Stimulated activated CD8-positive, alpha-beta memory T cell treated with anti-CD3 and anti-CD28 coated beads, Interleukin-4, amount 100 ng/mL, for 48 hours (primary cell): Measurements from ENCODE around the gene LRIT2.
A peak's percentile ranks its signal among the peaks of the same experiment; 100 is the strongest.

ENCODE experiments used
- DNase-seq: peaks from one replicate; pipeline ENCODE4 v3.0.0-alpha.2; 2020

Gene LRIT2, protein sequence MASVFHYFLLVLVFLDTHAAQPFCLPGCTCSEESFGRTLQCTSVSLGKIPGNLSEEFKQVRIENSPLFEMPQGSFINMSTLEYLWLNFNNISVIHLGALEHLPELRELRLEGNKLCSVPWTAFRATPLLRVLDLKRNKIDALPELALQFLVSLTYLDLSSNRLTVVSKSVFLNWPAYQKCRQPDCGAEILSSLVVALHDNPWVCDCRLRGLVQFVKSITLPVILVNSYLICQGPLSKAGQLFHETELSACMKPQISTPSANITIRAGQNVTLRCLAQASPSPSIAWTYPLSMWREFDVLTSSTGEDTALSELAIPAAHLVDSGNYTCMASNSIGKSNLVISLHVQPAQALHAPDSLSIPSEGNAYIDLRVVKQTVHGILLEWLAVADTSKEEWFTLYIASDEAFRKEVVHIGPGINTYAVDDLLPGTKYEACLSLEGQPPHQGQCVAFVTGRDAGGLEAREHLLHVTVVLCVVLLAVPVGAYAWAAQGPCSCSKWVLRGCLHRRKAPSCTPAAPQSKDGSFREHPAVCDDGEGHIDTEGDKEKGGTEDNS

GRCh38 chr10:84225427-84226173 lies at the start of gene LRIT2:
Gene LRIT2 (minus strand): TSS chr10:84225544. CDS start chr10:84225520, 24 bp downstream.
- no peak for DNase-seq

- DNase-seq: no peak
Measured at GRCh38 chr10:84270708-84271107, 45.4 kb upstream of the LRIT2 start.

DNA sequence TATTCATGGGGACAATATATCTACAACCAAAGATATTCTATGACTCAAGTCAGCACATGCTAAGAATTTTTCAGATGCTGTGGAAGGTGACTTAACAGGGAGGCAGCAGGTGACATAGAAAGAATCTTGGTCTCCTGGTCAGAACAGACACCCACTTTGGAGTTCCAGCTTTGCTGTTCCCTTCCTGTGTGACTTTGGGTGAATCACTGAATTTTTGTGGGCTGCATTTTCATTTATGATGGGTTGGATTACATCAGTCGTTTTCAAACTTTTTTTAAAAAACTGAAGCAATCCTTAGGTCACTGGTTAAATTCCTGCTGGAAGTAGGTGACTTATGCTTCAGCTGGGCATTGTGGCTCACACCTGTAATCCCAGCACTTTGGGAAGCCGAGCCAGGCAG lies 44.4 kb upstream of the LRIT2 start:
- DNase-seq: no peak

- no peak for DNase-seq
Measured at GRCh38 chr10:84269162-84269561, 43.8 kb upstream of the LRIT2 start.

- peak; percentile 90 for DNase-seq
Measured at GRCh38 chr10:84267503-84268126, 42.3 kb upstream of the LRIT2 start.

GRCh38 chr10:84265418-84265817 lies 40.1 kb upstream of the LRIT2 start:
- no peak for DNase-seq

- peak; percentile 84 for DNase-seq
Measured at GRCh38 chr10:84264611-84265141, 39.3 kb upstream of the LRIT2 start.

GRCh38 chr10:84263716-84264115 lies 38.4 kb upstream of the LRIT2 start:
- no peak for DNase-seq

- no peak for DNase-seq
Measured at GRCh38 chr10:84262190-84262956, 37.0 kb upstream of the LRIT2 start.

- DNase-seq: no peak
Measured at GRCh38 chr10:84261236-84261915, 36.0 kb upstream of the LRIT2 start.

DNA sequence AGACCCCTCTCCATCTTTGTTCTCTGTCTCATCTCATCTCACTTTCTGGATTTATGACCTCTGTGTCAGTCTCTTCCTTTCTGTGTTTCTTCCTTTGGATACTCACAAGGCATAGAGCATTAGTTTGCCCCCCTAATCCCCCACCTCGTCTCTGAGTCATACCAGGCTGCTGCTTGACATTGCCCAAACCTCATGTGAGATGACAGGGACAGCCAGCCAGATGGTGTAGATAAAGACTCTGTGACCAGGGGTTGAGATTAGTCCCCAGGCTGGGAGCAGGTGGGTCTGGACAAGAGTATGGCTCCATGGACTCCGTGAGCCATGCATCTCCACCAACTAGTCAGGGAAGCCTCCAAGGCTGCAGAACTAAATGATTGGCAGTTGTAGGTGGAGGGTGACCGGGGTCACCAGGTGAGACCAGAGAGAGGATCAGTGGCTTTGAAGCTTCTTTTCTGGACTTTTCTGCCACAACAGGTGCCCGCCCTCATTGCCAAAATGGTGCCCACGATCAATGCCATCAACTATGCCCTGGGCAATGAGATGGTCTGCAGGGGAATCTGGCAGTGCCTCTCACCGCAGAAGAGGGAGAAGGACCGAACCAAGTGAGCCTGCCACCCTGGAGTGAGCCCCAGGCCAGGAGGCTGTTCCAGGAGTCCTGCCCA lies 32.8 kb upstream of the LRIT2 start:
- DNase-seq: no peak

- DNase-seq: no peak
Measured at GRCh38 chr10:84257343-84258020, 32.1 kb upstream of the LRIT2 start.

- peak; percentile 80 for DNase-seq
Measured at GRCh38 chr10:84256510-84257342, 31.4 kb upstream of the LRIT2 start.

DNA sequence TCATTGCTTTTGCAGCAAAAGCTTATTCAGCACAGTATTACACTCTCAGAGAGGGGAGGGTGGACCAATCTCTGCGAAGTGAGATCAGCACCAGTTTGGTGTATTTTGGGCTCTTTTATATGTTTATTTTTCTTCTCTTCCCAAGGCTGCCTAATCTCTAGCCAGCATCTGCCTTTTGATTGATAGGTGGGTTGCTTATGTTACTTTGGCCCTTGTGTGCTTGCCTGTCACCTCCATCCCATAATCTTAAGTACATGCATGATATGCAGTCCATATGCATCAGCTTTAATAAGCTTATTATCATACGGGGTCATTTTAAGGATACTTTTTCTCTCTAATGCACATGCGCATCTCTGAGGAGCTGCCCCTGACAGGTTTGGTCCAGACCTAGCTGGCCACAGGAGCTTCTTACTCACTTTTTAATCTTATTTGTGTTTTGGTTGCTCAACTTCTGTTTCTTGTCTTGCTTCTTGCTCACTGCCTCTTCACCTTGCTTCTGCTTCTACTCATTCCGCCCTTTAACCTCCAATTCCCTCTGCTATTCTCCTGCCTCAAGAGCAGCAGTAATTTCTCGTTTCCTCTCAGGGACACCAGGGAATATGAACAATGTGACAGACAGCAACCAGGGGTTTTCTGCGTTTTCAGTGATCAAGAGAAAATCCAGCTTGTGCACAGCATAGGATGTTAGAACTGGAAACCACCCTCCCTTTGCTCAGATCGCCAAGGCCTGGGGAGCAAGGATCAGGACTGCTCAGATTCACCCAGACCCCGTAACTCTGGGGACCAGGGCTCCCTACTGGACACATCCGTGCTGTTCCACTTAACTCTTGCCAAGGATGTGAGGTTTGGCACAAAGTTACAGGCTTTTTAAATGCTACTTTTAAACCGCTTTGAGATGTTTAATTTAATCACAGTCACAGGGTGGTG lies 29.5 kb upstream of the LRIT2 start:
- no peak for DNase-seq

- no peak for DNase-seq
Measured at GRCh38 chr10:84248794-84249193, 23.4 kb upstream of the LRIT2 start.

- no peak for DNase-seq
Measured at GRCh38 chr10:84247496-84247895, 22.2 kb upstream of the LRIT2 start.

DNA sequence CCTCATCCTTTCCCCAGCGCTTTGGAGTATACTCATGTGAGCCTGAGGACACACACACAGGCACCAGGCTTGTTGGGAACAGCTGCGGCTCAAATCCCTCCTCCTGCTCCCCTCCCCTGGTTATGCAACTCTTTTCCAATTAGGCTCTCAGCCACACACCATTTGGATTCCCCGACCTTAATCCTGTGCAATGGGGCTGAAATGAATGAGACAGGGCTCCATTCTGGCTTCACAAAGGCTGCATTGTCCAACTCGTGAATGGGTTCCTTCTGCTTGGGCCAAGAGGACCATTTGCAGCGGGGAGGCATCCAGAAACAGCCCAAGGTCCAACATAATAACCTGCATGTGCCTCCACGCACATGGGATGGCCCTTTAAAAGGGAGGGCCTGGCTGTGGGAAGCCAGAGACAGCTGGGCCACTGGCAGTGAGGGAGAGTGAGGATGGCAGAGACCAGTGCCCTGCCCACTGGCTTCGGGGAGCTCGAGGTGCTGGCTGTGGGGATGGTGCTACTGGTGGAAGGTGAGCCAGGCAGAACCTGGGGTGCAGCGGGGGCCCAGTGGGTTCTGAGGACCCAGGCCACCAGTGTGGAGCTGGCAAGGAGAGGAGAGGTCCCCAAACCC lies 19.4 kb upstream of the LRIT2 start, which contains the start of gene RGR:
RGR (plus strand) TSS at position 403 of the 620 bp plus-strand sequence; CDS start at position 441, 38 bp downstream.
- no peak for DNase-seq

DNA sequence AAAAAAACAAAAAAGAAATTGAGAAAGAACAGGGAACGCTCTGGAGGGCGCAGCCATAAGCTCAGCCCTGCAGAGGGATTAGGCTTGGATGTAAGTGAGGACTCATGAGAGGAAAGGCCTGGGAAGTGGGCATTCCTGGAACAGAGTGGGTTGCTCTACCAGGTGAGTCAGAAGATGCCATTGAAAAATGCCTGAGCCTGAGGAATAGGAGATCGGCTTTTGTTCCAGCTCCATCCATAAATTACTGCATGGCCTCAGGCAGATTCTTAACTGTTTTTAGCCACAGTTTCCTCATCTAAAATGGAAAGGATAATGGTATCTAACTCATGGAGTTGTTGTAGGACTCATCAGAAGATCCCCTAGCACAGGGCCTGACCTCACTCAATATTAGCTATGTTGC lies 18.4 kb upstream of the LRIT2 start:
- DNase-seq: no peak
